GM19438 (cell line): ENCODE results near the gene SP110.
A peak's percentile ranks its signal among the peaks of the same experiment; 100 is the strongest.
"Not testable (repeated sequence)": the region's sequence is repeated elsewhere in the genome, so short reads cannot be mapped to it uniquely, and the experiment has no call there.

Experiments used
- ATAC-seq: cut with Tn5 transposase; IDR thresholded peaks from one replicate; pipeline ENCODE4 v1.9.1; 2021; ENCODE audit warnings: low read depth; ENCODE audit not compliant: unreplicated experiment

The SP110 gene

GRCh38 chr2:230129343-230129742 lies 90.4 kb downstream of the SP110 start:
- no peak for ATAC-seq

DNA sequence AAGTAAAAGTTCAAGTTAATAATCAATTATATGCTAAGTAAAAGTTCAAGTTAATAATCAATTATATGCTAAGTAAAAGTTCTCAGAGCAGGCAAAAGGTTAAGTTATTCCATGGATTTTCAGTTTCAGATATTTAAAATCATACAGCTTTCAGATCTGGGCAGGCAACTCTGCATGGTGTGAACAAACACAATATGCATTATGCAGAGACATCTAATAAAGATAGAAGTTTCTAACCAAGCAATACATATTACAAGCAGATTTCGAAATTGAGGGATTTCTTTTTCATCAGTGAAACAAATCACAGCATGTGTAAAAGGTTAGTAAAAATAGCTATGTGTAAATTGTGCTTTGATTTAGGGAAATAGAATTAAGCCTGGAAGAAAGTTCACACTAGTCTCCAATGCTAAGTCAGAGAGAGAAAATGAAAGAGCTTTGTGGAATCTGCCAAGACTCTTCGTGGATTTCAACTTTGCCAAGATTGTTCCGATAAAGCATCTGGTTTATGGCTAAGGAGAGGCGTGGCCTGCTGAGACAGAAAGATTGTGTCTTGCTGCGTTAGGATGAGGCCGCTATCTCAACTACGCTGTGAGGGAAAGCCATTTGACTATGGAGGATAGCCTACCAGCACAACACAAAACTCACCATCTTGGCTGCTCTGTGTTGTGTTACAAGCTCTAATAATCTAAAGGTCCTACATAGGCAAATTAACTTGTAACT lies 91.0 kb downstream of the SP110 start:
- ATAC-seq, result no peak

- no peak for ATAC-seq
Observed at GRCh38 chr2:230127195-230127594, 92.6 kb downstream of the SP110 start.

- peak; percentile 89 for ATAC-seq
Observed at GRCh38 chr2:230124757-230125431, 94.9 kb downstream of the SP110 start.

DNA sequence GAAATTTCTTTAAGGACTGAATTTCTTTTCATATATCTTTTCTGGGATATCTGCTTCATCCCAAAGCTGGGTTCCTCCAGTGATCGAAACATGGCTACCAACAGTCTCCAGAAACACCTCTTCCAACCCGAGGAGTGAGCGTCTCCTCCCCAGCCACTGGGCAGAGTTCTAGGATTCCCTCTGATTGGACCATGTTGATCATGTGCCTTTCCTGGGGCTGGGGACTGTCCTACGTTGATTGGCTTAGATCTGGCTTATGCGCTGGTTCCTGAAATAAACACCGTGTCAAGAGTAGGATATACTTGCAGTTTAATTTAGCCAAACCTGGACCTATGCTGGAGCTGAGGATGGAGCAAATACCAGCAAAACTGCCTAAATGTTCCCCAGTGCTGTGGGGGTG lies 95.5 kb downstream of the SP110 start:
- no peak for ATAC-seq

GRCh38 chr2:230120376-230120775 lies 99.4 kb downstream of the SP110 start:
- not testable (repeated sequence) for ATAC-seq

- not testable (repeated sequence) for ATAC-seq
Observed at GRCh38 chr2:230119827-230120226, 100.0 kb downstream of the SP110 start.
